Breast epithelium (tissue), 4 donors: ENCODE measurements around the gene SPEN. TPM values are rescaled to one million over a fixed set of nuclear protein-coding genes. Genes with fewer than 3 reads are reported as not detected.
"Not testable (repeated sequence)": the region's sequence is repeated elsewhere in the genome, so short reads cannot be mapped to it uniquely, and the experiment has no call there.

Experiments used
- DNase-seq, 2 donors: peaks; one replicate each; pipeline ENCODE4 v3.0.0-alpha.2; 2019; ENCODE audit warnings: low spot score in 2 of 2
- H3K27ac ChIP-seq, 2 donors: fragments of 200-600 bp; sonication (generic) in 1 of 2; one replicate each; pipeline ENCODE4 v1.5.1; 2016 to 2019; ENCODE audit warnings: mild to moderate bottlenecking in 1 of 2
- H3K27me3 ChIP-seq, 2 donors: fragments of 200-600 bp; sonication (generic) in 1 of 2; one replicate each; pipeline versions ENCODE4 v1.5.1 to v1.6.0; 2017 to 2019; ENCODE audit warnings: control low read depth in 1 of 2, mild to moderate bottlenecking in 1 of 2
- H3K36me3 ChIP-seq: fragments of 200-600 bp; one replicate; pipeline ENCODE4 v1.5.1; 2019
- H3K4me1 ChIP-seq, 2 donors: fragments of 200-600 bp; sonication (generic); one replicate each; pipeline ENCODE4 v1.5.1; 2016 to 2019; ENCODE audit warnings: control low read depth in 1 of 2
- H3K4me3 ChIP-seq, 3 donors: fragments of 200-600 bp; sonication (generic); 1 replicate in 2 of 3; 2 replicates in 1 of 3; pipeline ENCODE4 v1.5.1; 2016 to 2019; ENCODE audit warnings: mild to moderate bottlenecking in 3 of 3, moderate library complexity in 2 of 3
- H3K9me3 ChIP-seq, 2 donors: fragments of 200-600 bp; sonication (generic) in 1 of 2; one replicate each; pipeline ENCODE4 v1.5.1; 2016 to 2019; ENCODE audit warnings: control low read depth in 1 of 2
- CTCF ChIP-seq, 3 donors: fragments of 450-650 bp; IDR thresholded peaks; one replicate each; pipeline ENCODE4 v1.5.1; 2016 to 2017; ENCODE audit warnings: antibody characterized with exemption in 3 of 3, mild to moderate bottlenecking in 3 of 3, moderate library complexity in 3 of 3
- POLR2A ChIP-seq: fragments of 450-650 bp; IDR thresholded peaks from one replicate; pipeline ENCODE4 v1.6.1; 2016; ENCODE audit warnings: antibody characterized with exemption, mild to moderate bottlenecking, moderate library complexity
- POLR2AphosphoS5 ChIP-seq, 3 donors: sonication (generic); formaldehyde crosslinking; IDR thresholded peaks; one replicate each; pipeline ENCODE4 v1.6.1; 2017; ENCODE audit warnings: antibody characterized with exemption in 3 of 3
- intact Hi-C: fragments of 100-400 bp; cut with DNase I; formaldehyde crosslinking; loops from one replicate; pipeline ENCODE4 v1.15.1; 2023; ENCODE audit warnings: low total_unique reads
- total RNA-seq, 3 donors: library from RNA; depleted of rRNA; stranded (reverse); fragments of >200 nt; gene quantifications; one replicate each; pipeline ENCODE4 v1.1.0, GENCODE V29; 2016

The SPEN gene
- total RNA-seq, 3 donors from 2014 or later = 46.9 to 56.6 (median 51.2) TPM

GRCh38 chr1:15802234-15802965, 45.1 kb upstream of the SPEN start:
- Histone ChIP-seq H3K36me3 (no peaks in the 10 kb centered on the region), H3K9me3 (no peaks in the 10 kb centered on the region), H3K4me3 (no peak overlapping the region), H3K4me1 (peaks cover 8 to 17% of the 10 kb centered on the region in 2 donors), H3K27ac (no peak overlapping the region), H3K27me3 (no peaks in the 10 kb centered on the region)
- TF ChIP-seq CTCF (IDR thresholded peaks at IDR 0.05) (no peak), POLR2AphosphoS5 (IDR thresholded peaks at IDR 0.05) (no peak), POLR2A (no peak)
- intact Hi-C loops = no loop called here
- DNase-seq = no peak

GRCh38 chr1:15803380-15803779, 44.1 kb upstream of the SPEN start:
- TF ChIP-seq POLR2AphosphoS5 (IDR thresholded peaks at IDR 0.05) = no peak
- no peak for TF ChIP-seq POLR2A
- peak in 2 of 3 donors; percentile 29 for TF ChIP-seq CTCF (IDR thresholded peaks at IDR 0.05)
- Histone ChIP-seq H3K4me3 (no peak overlapping the region), H3K36me3 (no peaks in the 10 kb centered on the region), H3K27ac (no peak overlapping the region), H3K27me3 (no peaks in the 10 kb centered on the region), H3K4me1 (peaks cover 8 to 17% of the 10 kb centered on the region in 2 donors), H3K9me3 (no peaks in the 10 kb centered on the region)
- DNase-seq = no peak
- intact Hi-C loops = no loop called here

GRCh38 chr1:15804060-15804459, 43.4 kb upstream of the SPEN start:
- no peak overlapping the region for H3K4me3 ChIP-seq
- H3K27me3 ChIP-seq = no peaks in the 10 kb centered on the region
- H3K36me3 ChIP-seq = no peaks in the 10 kb centered on the region
- DNase-seq = no peak
- H3K4me1 ChIP-seq = peaks cover 6 to 13% of the 10 kb centered on the region in 2 donors
- intact Hi-C loops = no loop called here
- H3K27ac ChIP-seq = no peak overlapping the region
- no peaks in the 10 kb centered on the region for H3K9me3 ChIP-seq
- TF ChIP-seq POLR2A (no peak), CTCF (IDR thresholded peaks at IDR 0.05) (no peak), POLR2AphosphoS5 (IDR thresholded peaks at IDR 0.05) (no peak)

GRCh38 chr1:15807121-15807520, 40.4 kb upstream of the SPEN start:
- Histone ChIP-seq H3K4me3 (no peak overlapping the region), H3K27me3 (no peaks in the 10 kb centered on the region), H3K4me1 (no peaks in the 10 kb centered on the region), H3K36me3 (no peaks in the 10 kb centered on the region), H3K27ac (no peak overlapping the region), H3K9me3 (no peaks in the 10 kb centered on the region)
- intact Hi-C loops = no loop called here
- TF ChIP-seq POLR2AphosphoS5 (IDR thresholded peaks at IDR 0.05) = no peak
- no peak for TF ChIP-seq POLR2A
- TF ChIP-seq CTCF (IDR thresholded peaks at IDR 0.05) = no peak
- no peak for DNase-seq

GRCh38 chr1:15807549-15807948, 40.0 kb upstream of the SPEN start, which contains the start of gene UQCRHL:
TSS of gene UQCRHL (minus strand) at chr1:15807649. CDS start at chr1:15807649, 0 bp downstream.
- H3K4me1 ChIP-seq, intact Hi-C loops, H3K9me3 ChIP-seq, DNase-seq, H3K4me3 ChIP-seq, H3K36me3 ChIP-seq, H3K27me3 ChIP-seq, H3K27ac ChIP-seq: not testable (repeated sequence)
